Measurements from ENCODE around the gene UPB1.

The UPB1 gene

GRCh38 chr22:24536089-24536488, 41.0 kb downstream of the UPB1 start:
- H3K27ac ChIP-seq = no peak overlapping the region
- TF ChIP-seq, protein P1, sequence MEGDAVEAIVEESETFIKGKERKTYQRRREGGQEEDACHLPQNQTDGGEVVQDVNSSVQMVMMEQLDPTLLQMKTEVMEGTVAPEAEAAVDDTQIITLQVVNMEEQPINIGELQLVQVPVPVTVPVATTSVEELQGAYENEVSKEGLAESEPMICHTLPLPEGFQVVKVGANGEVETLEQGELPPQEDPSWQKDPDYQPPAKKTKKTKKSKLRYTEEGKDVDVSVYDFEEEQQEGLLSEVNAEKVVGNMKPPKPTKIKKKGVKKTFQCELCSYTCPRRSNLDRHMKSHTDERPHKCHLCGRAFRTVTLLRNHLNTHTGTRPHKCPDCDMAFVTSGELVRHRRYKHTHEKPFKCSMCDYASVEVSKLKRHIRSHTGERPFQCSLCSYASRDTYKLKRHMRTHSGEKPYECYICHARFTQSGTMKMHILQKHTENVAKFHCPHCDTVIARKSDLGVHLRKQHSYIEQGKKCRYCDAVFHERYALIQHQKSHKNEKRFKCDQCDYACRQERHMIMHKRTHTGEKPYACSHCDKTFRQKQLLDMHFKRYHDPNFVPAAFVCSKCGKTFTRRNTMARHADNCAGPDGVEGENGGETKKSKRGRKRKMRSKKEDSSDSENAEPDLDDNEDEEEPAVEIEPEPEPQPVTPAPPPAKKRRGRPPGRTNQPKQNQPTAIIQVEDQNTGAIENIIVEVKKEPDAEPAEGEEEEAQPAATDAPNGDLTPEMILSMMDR (IDR thresholded peaks at IDR 0.05; ENCODE audit: low read depth, low read length) = no peak
- H3K9me3 ChIP-seq (ENCODE audit: severe bottlenecking) = no peaks in the 10 kb centered on the region
- H3K4me3 ChIP-seq (ENCODE audit: low read depth, low read length) = no peak overlapping the region
- H3K36me3 ChIP-seq = peaks cover 14% of the 10 kb centered on the region
- no peak for DNase-seq
- no peaks in the 10 kb centered on the region for H3K27me3 ChIP-seq (ENCODE audit: insufficient read depth, low read depth, severe bottlenecking)

DNA sequence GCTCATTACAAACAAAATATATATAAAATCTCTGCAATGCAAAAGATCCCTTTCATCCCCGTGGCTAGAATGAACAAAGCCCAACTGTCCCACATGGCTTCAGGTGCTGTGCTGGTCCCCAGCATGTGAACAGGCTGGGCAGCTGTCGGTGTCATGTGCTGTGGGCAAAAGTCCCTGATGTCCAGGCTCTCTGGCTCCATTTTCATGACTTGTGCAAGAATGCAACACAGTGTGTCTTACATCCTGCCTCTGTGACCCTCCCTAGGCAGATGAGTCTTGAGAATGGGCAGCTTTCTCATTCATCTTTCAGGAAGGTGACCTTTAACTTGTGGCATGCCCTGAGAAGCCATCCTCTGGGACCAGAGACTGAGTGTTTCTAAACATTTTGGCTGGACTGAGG, 45.3 kb downstream of the UPB1 start:
- no peaks in the 10 kb centered on the region for H3K27me3 ChIP-seq (ENCODE audit: insufficient read depth, low read depth, severe bottlenecking)
- H3K4me3 ChIP-seq (ENCODE audit: low read depth, low read length) = no peak overlapping the region
- H3K9me3 ChIP-seq (ENCODE audit: severe bottlenecking) = no peaks in the 10 kb centered on the region
- peaks cover 45% of the 10 kb centered on the region for H3K36me3 ChIP-seq
- no peak for DNase-seq
- no peak overlapping the region for H3K27ac ChIP-seq
- TF ChIP-seq, protein P1 (IDR thresholded peaks at IDR 0.05; ENCODE audit: low read depth, low read length) = no peak

- no peak overlapping the region for H3K27ac ChIP-seq
- H3K27me3 ChIP-seq (ENCODE audit: insufficient read depth, low read depth, severe bottlenecking) = no peaks in the 10 kb centered on the region
- no peaks in the 10 kb centered on the region for H3K9me3 ChIP-seq (ENCODE audit: severe bottlenecking)
- H3K4me3 ChIP-seq (ENCODE audit: low read depth, low read length) = no peak overlapping the region
- no peak for DNase-seq
- peaks cover 58% of the 10 kb centered on the region for H3K36me3 ChIP-seq
- TF ChIP-seq, protein P1 (IDR thresholded peaks at IDR 0.05; ENCODE audit: low read depth, low read length) = no peak
These were observed 46.8 kb downstream of the UPB1 start for GRCh38 chr22:24541681-24542515.

GRCh38 chr22:24542641-24543040, 47.5 kb downstream of the UPB1 start:
- DNase-seq = no peak
- H3K27me3 ChIP-seq (ENCODE audit: insufficient read depth, low read depth, severe bottlenecking) = no peaks in the 10 kb centered on the region
- H3K4me3 ChIP-seq (ENCODE audit: low read depth, low read length) = no peak overlapping the region
- H3K9me3 ChIP-seq (ENCODE audit: severe bottlenecking) = no peaks in the 10 kb centered on the region
- H3K36me3 ChIP-seq = peaks cover 66% of the 10 kb centered on the region
- TF ChIP-seq, protein P1 (IDR thresholded peaks at IDR 0.05; ENCODE audit: low read depth, low read length) = no peak
- no peak overlapping the region for H3K27ac ChIP-seq

DNA sequence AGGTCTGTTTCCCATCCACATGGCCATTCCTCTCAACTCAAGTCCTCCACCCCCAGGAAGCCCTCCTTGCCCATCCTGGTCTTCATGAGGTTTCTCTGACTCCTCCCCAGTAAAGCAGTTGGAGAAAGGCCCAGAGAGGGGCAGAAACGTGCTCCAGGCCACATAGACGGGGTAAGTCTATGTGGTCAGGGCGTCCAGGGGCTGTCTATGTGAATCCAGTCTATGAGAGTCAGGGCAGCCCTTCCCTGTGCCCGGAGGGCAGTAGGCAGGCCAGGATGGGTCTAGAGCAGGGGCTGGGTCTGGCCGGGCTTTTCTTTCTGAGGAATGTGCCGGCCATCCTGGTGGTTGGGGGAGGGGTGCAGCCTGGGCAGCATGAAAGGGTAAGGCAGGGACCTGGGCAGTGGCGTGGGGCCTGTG, 48.1 kb downstream of the UPB1 start:
- Histone ChIP-seq H3K4me3 (ENCODE audit: low read depth, low read length) (no peak overlapping the region), H3K36me3 (peaks cover 71% of the 10 kb centered on the region), H3K27me3 (ENCODE audit: insufficient read depth, low read depth, severe bottlenecking) (no peaks in the 10 kb centered on the region)

More for the DNA sequence above, 48.1 kb downstream of the UPB1 start:
- TF ChIP-seq, protein P1 (IDR thresholded peaks at IDR 0.05; ENCODE audit: low read depth, low read length) = no peak
- Histone ChIP-seq H3K9me3 (ENCODE audit: severe bottlenecking) (no peaks in the 10 kb centered on the region), H3K27ac (no peak overlapping the region)
- no peak for DNase-seq

Measured in WERI-Rb-1 (cell line).